Osteoblast (primary cell): Measurements from ENCODE around the gene RALGPS1. TPM values are rescaled to one million over a fixed set of nuclear protein-coding genes. Genes with fewer than 3 reads are reported as not detected.

Experiments used
- DNase-seq: peaks from one replicate; pipeline ENCODE4 v3.0.0; 2011; ENCODE audit warnings: low spot score, mixed read lengths; ENCODE audit not compliant: insufficient read length; ENCODE audit errors: missing footprints
- H2AFZ ChIP-seq: 2 replicates; pipeline ENCODE4 v1.6.0; 2011; ENCODE audit warnings: mild to moderate bottlenecking, low read length
- H3K27ac ChIP-seq: 2 replicates; pipeline ENCODE4 v1.5.1; 2011; ENCODE audit warnings: mild to moderate bottlenecking, low read depth, low read length, moderate library complexity
- H3K27me3 ChIP-seq: 2 replicates; pipeline ENCODE4 v1.6.0; 2012; ENCODE audit warnings: mild to moderate bottlenecking, control low read depth, inconsistent platforms, low read length, moderate library complexity; ENCODE audit not compliant: insufficient read depth
- H3K36me3 ChIP-seq: 2 replicates; pipeline ENCODE4 v1.5.1; 2011; ENCODE audit warnings: mild to moderate bottlenecking, low read length, control low read depth, moderate library complexity; ENCODE audit not compliant: insufficient read depth
- H3K4me1 ChIP-seq: 2 replicates; pipeline ENCODE4 v1.5.1; 2011; ENCODE audit warnings: mild to moderate bottlenecking, low read length, control low read depth, moderate library complexity; ENCODE audit not compliant: insufficient read depth
- H3K4me2 ChIP-seq: 2 replicates; pipeline ENCODE4 v1.6.0; 2011; ENCODE audit warnings: mild to moderate bottlenecking, low read length; ENCODE audit not compliant: insufficient read depth
- H3K4me3 ChIP-seq: fragments of 200-600 bp; sonication (generic); 3 replicates; pipeline ENCODE4 v1.5.1; 2012; ENCODE audit warnings: mild to moderate bottlenecking, low read length, inconsistent platforms; ENCODE audit not compliant: insufficient read depth
- H3K79me2 ChIP-seq: 2 replicates; pipeline ENCODE4 v1.6.0; 2012; ENCODE audit warnings: mild to moderate bottlenecking, low read length, control low read depth, inconsistent platforms; ENCODE audit not compliant: insufficient read depth
- H3K9me3 ChIP-seq: 2 replicates; pipeline ENCODE4 v1.5.1; 2011; ENCODE audit warnings: low read depth, low read length, control low read depth
- H4K20me1 ChIP-seq: 2 replicates; pipeline ENCODE4 v1.6.0; 2012; ENCODE audit warnings: mild to moderate bottlenecking, low read length, control low read depth; ENCODE audit not compliant: insufficient read depth
- total RNA-seq: library from RNA; depleted of rRNA; stranded (reverse); fragments of >200 nt; gene quantifications from 2 replicates; pipeline ENCODE4 v1.2.3, GENCODE V29; 2012
- TF ChIP-seq, protein P1 (sequence below): IDR thresholded peaks from 2 replicates; pipeline ENCODE4 v1.5.1; 2011; ENCODE audit warnings: mild to moderate bottlenecking, low read depth, low read length, moderate library complexity; ENCODE audit errors: extremely low read depth

Gene RALGPS1
- total RNA-seq, 1 donor = 5.1 TPM

DNA sequence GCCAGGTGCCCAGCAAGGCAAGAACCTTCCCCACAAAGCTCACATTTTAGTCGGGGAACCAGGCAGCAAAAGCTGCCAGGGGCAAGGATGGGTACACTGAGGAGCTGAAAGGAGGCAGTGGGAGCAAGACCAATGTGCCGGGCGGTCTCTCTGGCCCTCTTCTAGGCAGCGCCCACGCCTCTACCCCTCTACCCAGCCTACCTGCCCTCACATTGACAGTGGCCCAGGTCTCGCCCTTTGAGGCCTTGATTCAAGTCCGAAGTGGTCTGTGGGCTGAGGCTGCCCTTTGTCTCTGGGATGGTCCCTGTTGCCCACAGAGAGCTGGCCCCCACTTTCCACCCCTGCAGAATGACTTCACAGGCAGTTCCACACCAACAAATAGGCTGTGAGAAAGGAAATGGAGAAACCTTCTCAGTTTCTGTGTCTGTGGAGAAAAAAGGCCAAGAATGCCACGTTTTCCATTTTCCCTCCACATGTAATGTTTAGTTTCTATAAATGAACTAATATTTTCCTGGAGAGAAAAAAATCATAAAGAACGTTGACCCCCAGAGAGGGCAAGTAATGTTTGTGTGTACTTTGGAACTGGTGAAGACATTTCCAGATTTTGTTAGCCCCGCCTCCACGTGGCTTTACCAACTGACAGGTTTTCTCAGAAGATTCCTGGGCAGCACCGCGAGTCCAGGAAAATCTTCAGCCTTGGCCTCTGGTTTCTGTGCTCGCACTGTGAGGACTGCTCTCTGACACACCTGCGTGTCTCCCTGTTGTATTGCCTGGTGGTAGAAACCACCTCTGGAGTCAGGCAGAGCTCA is 265.3 kb downstream of the RALGPS1 start:
- no peaks in the 10 kb centered on the region for H3K79me2 ChIP-seq
- no peaks in the 10 kb centered on the region for H3K4me1 ChIP-seq
- no peaks in the 10 kb centered on the region for H3K9me3 ChIP-seq
- no peaks in the 10 kb centered on the region for H3K27me3 ChIP-seq
- no peak overlapping the region for H3K4me2 ChIP-seq
- no peak overlapping the region for H3K27ac ChIP-seq
- H4K20me1 ChIP-seq = no peaks in the 10 kb centered on the region
- DNase-seq = peak; percentile 54
- TF ChIP-seq, protein P1, sequence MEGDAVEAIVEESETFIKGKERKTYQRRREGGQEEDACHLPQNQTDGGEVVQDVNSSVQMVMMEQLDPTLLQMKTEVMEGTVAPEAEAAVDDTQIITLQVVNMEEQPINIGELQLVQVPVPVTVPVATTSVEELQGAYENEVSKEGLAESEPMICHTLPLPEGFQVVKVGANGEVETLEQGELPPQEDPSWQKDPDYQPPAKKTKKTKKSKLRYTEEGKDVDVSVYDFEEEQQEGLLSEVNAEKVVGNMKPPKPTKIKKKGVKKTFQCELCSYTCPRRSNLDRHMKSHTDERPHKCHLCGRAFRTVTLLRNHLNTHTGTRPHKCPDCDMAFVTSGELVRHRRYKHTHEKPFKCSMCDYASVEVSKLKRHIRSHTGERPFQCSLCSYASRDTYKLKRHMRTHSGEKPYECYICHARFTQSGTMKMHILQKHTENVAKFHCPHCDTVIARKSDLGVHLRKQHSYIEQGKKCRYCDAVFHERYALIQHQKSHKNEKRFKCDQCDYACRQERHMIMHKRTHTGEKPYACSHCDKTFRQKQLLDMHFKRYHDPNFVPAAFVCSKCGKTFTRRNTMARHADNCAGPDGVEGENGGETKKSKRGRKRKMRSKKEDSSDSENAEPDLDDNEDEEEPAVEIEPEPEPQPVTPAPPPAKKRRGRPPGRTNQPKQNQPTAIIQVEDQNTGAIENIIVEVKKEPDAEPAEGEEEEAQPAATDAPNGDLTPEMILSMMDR = no peak
- H2AFZ ChIP-seq = no peak overlapping the region
- H3K36me3 ChIP-seq = no peaks in the 10 kb centered on the region
- no peak overlapping the region for H3K4me3 ChIP-seq

DNA sequence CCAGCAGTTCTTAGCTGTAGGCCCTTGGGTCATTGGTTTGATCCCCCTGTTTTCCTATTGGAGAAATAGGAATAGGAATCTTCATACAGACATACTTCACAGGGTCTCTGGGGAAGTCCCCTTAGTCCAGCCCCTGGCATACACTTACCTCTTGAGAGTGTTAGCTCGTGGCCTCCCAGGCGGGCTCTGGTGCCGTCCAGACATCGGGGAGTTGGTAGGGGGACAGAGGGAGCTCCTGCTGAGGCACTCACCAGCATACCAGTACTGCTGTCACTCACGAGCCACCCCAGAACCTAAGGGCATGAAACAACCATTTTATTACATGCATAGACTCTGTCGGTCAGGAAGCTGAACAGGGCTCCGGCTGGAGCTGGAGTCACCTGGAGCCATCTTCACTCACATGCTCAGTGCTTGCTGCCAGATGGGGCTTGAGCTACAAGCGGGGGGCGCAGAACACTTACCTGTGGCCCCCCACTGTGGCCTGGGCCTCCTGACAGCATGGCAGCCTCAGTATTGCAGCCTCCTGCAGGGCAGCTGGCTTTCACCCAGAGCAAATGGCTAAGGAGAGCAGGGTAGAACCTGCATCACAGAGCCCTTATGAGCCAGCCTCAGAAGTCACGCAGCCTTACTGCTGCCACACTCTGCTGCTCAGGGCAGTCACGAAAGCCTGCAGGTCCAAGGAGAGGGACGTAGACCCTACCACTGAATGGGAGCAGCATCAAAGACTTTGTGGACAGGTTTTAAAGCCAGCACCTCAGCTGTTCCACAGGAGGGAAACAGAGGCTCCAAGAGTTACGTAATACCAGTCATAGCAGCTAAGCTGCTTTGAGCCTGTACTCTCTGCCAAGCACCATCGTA is 266.1 kb downstream of the RALGPS1 start:
- Histone ChIP-seq H3K9me3 (no peaks in the 10 kb centered on the region), H3K27ac (no peak overlapping the region), H3K4me2 (no peak overlapping the region), H3K4me3 (no peak overlapping the region), H2AFZ (no peak overlapping the region), H3K27me3 (no peaks in the 10 kb centered on the region), H3K4me1 (peaks cover 5% of the 10 kb centered on the region), H3K36me3 (no peaks in the 10 kb centered on the region), H3K79me2 (no peaks in the 10 kb centered on the region), H4K20me1 (no peaks in the 10 kb centered on the region)
- DNase-seq = peak; percentile 39
- TF ChIP-seq, protein P1 = no peak

DNA sequence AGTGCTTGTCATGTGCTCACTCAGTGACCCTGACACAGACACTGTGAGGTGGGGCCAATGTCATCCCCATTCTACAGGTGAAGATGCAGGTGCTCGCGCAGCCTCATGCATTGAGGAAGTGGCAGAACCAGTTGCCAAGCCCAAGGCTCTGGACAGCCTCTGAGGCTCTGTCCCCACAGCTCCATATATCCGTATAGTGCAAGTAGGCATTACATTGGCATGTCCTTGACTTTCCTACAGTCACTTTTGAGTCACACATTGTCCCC is 266.7 kb downstream of the RALGPS1 start:
- TF ChIP-seq, protein P1 = no peak
- Histone ChIP-seq H2AFZ (no peak overlapping the region), H3K27me3 (no peaks in the 10 kb centered on the region), H3K9me3 (no peaks in the 10 kb centered on the region), H3K79me2 (no peaks in the 10 kb centered on the region), H3K27ac (no peak overlapping the region), H3K4me1 (peaks cover 8% of the 10 kb centered on the region), H3K4me3 (no peak overlapping the region), H3K4me2 (no peak overlapping the region), H3K36me3 (no peaks in the 10 kb centered on the region), H4K20me1 (no peaks in the 10 kb centered on the region)
- no peak for DNase-seq

DNA sequence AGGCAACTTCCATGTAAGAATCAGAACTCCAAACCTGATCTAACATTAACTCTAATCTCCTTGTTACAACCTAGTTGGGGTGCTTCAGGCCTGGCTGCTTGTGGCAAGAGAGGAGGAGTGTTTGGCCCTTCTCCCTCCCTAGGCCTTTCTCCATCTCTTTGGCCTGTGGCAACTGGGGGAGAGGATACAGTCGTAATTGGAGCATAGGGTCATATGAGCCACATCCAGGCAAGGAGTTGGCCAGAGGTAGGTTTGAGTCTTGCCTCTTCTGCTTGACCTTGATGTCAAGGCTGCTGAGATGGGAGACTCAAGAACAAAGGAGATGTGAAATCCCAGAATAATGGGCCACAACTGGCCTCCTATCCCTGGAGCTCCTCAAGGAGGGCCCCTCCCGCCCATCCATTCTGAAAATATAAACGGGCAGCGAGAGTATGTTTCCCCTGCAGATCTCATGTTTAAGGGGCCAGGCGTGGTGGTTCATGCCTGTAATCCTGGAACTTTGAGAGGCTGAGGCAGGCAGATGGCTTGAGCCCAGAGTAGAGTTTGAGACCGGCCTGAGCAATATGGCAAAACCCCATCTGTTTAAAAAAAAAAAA is 267.1 kb downstream of the RALGPS1 start:
- Histone ChIP-seq H3K79me2 (no peaks in the 10 kb centered on the region), H3K4me1 (peaks cover 13% of the 10 kb centered on the region), H3K27me3 (no peaks in the 10 kb centered on the region), H3K4me3 (no peak overlapping the region), H3K4me2 (no peak overlapping the region), H3K27ac (no peak overlapping the region), H3K9me3 (no peaks in the 10 kb centered on the region), H4K20me1 (no peaks in the 10 kb centered on the region), H2AFZ (no peak overlapping the region), H3K36me3 (no peaks in the 10 kb centered on the region)
- no peak for DNase-seq
- TF ChIP-seq, protein P1 = no peak
